GM19438 (cell line): Measurements from ENCODE around the gene EIF3B.
"Not testable (repeated sequence)": the region's sequence is repeated elsewhere in the genome, so short reads cannot be mapped to it uniquely, and the experiment has no call there.

ENCODE experiments used
- ATAC-seq: cut with Tn5 transposase; IDR thresholded peaks from one replicate; pipeline ENCODE4 v1.9.1; 2021; ENCODE audit warnings: low read depth; ENCODE audit not compliant: unreplicated experiment

Gene EIF3B

GRCh38 chr7:2354186-2354938 lies at the start of gene EIF3B:
TSS of gene EIF3B (plus strand) at chr7:2354827. CDS start at chr7:2354922, 95 bp downstream.
- peak; percentile 75 for ATAC-seq

GRCh38 chr7:2305258-2305657 lies 49.4 kb upstream of the EIF3B start:
- ATAC-seq, result not testable (repeated sequence)

GRCh38 chr7:2306688-2307087 lies 47.9 kb upstream of the EIF3B start:
- no peak for ATAC-seq

DNA sequence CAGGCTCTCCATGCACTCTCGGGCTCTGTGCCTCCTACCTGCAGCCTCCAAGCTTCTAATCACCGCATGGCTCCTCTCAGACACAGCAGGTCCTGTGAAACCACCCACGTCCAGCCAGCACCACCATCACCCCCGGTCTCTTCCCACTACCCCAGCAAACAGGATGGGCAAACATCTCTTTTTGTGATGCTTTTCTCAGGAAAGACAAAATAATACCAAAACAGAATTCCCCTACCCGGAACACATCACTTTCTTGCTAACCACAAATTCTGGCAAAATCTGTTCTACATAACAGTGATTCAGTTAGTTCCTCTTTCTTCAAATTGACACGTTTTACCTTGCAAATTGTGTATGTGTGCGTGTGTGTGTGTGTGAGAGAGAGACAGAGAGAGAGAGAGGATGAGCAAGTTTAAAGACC lies 46.9 kb upstream of the EIF3B start:
- ATAC-seq, result peak; percentile 52

- no peak for ATAC-seq
Measured at GRCh38 chr7:2309889-2310331, 44.7 kb upstream of the EIF3B start.

DNA sequence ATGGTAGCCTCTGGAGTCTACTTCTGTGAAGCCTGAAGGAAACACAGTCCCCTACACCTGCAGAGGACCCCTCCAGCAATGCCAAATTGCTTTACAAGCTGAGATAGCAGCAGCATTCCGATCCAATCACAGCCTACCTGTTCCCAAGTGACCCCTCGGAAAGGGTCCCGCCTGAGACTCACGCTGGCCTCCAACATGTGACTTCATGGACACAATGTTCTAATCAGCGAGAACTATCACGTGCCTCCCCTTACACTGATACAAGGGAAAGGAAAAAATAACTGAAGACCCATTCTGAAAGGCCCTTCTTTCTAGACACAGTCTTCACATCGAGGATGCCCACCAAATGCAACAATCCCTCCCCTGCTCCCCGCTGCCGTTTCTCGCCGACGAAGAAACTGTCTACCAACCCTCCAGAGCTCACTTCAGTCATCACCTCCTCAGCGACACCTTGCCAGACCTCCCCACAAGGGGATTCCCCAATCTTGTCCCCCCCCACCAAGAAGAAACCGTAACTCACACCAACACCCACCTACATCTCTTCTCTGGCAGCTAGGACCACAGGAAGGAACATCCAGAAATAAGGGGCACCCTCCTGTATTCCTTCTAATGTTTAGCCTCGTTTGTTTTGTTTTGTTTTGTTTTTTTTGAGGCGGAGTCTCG lies 42.2 kb upstream of the EIF3B start:
- no peak for ATAC-seq

- ATAC-seq, result peak; percentile 15
Measured at GRCh38 chr7:2313450-2314208, 41.0 kb upstream of the EIF3B start.

GRCh38 chr7:2314209-2314955 lies 40.2 kb upstream of the EIF3B start, which contains the start of gene SNX8:
TSS of gene SNX8 (minus strand) at chr7:2314441. CDS start at chr7:2314421, 20 bp downstream.
- peak; percentile 73 for ATAC-seq

DNA sequence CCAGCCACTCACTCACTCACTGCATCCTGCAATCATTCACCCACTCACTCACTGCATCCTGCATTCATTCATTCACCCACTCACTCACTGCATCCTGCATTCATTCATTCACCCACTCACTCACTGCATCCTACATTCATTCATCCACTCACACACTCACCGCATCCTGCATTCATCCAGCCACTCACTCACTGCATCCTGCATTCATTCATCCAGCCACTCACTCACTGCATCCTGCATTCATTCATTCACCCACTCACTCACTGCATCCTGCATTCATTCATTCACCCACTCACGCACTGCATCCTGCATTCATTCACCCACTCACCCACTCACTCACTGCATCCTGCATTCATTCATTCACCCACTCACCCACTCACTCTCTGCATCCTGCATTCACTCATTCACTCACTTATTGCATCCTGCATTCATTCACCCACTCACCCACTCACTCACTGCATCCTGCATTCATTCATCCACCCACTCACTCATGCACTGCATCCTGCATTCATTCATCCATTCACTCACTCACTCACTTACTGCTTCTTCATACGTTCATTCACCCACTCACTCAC lies 39.6 kb upstream of the EIF3B start:
- ATAC-seq, result not testable (repeated sequence)

DNA sequence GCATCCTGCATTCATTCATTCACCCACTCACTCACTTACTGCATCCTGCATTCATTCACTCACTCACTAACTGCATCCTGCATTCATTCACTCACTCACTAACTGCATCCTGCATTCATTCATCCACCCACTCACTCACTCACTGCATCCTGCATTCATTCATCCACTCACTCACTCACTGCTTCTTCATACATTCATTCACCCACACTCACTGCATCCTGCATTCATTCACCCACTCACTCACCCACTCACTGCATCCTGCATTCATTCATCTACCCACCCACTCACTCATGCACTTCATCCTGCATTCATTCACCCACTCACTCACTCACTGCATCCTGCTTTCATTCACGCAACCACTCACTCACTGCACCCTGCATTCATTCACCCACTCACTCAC lies 38.8 kb upstream of the EIF3B start:
- ATAC-seq, result no peak

GRCh38 chr7:2316578-2316977 lies 38.0 kb upstream of the EIF3B start:
- no peak for ATAC-seq

DNA sequence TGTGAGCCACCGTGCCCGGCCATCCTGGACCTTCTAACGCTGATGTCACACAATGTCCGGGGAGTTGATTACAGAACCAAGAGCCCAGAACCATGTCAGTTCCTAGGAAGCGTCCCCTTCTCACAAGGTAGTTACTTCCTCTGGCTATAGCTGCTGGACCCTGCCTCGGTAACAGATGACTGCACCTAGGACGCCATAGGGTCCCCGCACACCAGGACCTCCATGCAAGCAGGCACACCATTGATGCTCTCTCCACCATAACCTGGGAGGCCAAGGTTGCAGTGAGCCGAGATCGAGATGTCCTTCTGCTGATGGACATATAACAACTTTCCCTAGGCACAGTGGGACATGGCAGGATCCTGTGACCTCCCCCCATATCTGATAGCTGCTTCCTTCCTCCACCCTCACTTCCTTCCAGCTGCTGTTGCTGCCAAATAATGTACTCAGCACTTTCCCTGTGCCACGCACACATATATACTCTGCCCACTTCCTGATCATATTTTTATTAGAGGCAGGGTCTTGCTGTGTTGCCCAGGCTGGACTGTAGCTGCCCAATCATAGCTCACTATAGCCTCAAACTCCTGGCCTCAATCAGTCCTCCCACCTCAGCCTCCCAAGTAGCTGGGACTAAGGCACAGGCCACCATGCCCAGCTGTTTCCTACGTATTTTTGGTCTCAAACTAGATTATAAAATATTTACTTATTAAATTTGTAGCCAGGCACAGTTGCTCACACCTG lies 36.9 kb upstream of the EIF3B start:
- ATAC-seq, result no peak

DNA sequence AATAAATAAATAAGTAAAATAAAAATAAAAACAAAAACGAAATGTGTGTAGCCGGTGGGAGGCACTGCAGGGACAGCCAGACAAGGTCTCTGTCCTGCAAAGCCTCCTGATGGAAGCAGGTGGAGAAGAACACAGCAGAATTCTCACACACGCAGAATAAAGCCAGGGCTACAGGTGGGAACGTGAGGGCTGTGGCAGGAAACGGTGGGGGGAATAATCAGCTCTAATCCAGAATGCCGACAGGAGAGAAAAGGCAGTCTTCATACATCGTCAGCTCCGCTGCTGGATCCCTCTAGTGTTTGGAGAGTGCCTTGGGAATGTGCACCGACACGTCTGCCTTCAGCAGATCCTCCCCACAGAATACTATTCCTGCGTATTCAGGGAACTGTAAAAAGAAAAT lies 33.6 kb upstream of the EIF3B start:
- no peak for ATAC-seq

DNA sequence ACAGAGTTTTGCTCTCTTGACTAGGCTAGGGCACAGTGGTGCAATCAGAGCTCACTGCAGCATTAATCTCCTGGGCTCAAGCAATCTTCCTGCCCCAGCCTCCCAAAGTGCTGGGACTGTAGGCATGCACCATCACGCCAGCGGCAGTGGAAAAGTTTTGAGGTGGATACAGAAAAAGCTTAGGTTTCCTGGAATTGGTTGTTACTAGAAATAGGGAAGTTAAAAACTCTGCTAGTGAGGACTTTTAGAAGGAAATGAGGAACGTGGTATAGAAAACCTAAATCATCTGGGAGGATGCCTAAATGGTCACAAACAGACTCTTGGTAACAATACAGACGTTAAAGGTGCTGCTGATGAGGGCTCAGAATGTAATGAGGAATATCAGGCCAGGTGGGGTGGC lies 29.5 kb upstream of the EIF3B start:
- ATAC-seq, result no peak

GRCh38 chr7:2326951-2327350 lies 27.7 kb upstream of the EIF3B start:
- no peak for ATAC-seq

- ATAC-seq, result no peak
Measured at GRCh38 chr7:2330493-2330892, 24.1 kb upstream of the EIF3B start.

DNA sequence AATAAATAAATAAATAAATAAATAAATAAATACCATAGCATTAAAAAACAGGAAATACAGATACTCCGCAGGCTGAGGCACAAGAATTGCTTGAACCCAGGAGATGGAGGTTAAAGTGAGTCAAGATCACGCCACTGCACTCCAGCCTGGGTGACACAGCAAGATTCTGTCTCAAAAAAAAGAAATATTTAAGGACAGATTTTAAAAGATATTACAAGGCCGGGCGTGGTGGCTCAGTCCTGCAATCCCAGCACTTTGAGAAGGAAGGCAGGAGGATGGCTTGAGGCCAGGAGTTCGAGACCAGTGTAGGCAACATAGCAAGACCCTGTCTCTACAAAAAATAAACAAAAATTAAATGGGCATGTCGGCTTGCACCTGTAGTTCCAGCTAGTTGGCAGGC lies 22.9 kb upstream of the EIF3B start:
- no peak for ATAC-seq

DNA sequence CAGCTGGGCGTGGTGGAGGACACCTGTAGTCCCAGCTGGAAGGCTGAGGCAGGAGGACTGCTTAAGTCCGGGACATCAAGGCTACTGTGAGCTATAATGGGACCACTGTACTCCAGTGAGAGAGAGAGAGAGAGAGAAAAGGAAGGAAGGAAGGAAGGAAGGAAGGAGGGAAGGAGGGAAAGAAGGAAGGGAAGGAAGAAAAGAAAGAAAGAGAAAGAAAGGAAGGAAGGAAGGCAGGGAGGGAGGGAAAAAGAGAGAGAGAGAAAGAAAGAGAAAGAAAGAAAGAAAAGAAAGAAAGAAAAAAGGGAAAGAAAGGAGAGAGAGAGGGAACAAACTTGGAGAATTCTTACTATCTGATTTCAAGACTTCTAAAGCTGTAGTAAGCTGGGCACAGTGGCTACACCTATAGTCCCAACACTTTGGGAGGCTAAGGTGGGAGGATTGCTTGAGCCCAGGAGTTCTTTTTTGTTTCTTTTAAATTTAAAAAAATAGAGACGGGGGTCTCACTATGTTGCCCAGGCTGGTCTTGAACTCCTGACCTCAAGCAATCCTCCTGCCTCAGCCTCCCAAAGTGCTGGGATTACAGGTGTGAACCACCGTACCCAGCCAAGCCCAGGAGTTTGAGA lies 21.9 kb upstream of the EIF3B start:
- not testable (repeated sequence) for ATAC-seq
